ENCODE measurements around the gene CDT1. TPM values are rescaled to one million over a fixed set of nuclear protein-coding genes. Genes with fewer than 3 reads are reported as not detected.

The CDT1 gene
- total RNA-seq, 4 donors from 2014 or later = 0.17 to 1.4 (median 0.34) TPM; not detected in 1

DNA sequence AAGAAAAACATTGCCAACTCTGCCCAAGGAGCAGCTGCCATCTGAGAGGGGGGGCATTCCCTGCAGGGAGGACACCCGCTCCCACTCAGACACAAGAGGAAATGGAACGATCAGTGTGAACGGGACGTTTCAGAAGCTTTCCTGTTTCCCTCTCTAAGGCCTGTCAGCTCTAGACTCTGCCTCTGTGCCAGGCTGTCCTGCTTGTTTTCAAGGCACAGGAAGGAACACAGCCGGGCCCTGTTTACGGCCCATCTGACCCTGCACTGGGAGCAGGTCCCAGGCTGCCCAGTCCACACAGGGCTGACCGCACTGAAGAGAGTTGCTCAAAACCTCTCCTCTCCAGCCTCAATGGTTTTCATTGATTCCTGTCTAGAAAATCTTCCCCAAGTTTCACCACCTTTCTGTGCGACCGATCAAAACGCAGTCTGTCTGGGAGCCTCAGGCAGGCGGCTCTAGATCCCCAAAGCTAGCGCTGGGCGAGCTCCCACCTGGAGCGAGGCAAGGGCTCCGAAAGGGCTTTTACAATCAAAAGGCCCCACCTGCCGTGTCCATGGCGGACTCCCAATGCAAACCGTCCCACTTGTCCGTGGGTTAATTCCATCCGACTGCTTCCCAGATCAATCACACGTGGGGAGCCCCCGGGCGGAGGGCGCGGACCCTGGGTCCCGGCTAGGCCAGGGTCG is 20.1 kb upstream of the CDT1 start:
- DNase-seq (ENCODE audit: extremely low spot score) = no peak
- H3K9me3 ChIP-seq = no peaks in the 10 kb centered on the region
- no peaks in the 10 kb centered on the region for H3K36me3 ChIP-seq
- WGBS = 16% methylated on average over 13 of the region's 27 CpGs
- H3K27me3 ChIP-seq = no peaks in the 10 kb centered on the region
- peak; percentile 54 to 68 for TF ChIP-seq POLR2AphosphoS5 (IDR thresholded peaks at IDR 0.05)
- TF ChIP-seq, protein P1, sequence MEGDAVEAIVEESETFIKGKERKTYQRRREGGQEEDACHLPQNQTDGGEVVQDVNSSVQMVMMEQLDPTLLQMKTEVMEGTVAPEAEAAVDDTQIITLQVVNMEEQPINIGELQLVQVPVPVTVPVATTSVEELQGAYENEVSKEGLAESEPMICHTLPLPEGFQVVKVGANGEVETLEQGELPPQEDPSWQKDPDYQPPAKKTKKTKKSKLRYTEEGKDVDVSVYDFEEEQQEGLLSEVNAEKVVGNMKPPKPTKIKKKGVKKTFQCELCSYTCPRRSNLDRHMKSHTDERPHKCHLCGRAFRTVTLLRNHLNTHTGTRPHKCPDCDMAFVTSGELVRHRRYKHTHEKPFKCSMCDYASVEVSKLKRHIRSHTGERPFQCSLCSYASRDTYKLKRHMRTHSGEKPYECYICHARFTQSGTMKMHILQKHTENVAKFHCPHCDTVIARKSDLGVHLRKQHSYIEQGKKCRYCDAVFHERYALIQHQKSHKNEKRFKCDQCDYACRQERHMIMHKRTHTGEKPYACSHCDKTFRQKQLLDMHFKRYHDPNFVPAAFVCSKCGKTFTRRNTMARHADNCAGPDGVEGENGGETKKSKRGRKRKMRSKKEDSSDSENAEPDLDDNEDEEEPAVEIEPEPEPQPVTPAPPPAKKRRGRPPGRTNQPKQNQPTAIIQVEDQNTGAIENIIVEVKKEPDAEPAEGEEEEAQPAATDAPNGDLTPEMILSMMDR (IDR thresholded peaks at IDR 0.05) = no peak
- intact Hi-C loops (cut with DNase I) = loop anchor here (2.0 kb wide), 1 partner anchor 41 kb away; no protein-coding TSS in a partner anchor
- peaks cover 52 to 72% (median 63%) of the 10 kb centered on the region in 4 donors for H3K4me1 ChIP-seq
- peak overlapping the region; percentile 75 to 90 (median 86) for H3K4me3 ChIP-seq
- peak overlapping the region; percentile 87 to 99 (median 98) for H3K27ac ChIP-seq (replicated peaks in 1 of 4)

DNA sequence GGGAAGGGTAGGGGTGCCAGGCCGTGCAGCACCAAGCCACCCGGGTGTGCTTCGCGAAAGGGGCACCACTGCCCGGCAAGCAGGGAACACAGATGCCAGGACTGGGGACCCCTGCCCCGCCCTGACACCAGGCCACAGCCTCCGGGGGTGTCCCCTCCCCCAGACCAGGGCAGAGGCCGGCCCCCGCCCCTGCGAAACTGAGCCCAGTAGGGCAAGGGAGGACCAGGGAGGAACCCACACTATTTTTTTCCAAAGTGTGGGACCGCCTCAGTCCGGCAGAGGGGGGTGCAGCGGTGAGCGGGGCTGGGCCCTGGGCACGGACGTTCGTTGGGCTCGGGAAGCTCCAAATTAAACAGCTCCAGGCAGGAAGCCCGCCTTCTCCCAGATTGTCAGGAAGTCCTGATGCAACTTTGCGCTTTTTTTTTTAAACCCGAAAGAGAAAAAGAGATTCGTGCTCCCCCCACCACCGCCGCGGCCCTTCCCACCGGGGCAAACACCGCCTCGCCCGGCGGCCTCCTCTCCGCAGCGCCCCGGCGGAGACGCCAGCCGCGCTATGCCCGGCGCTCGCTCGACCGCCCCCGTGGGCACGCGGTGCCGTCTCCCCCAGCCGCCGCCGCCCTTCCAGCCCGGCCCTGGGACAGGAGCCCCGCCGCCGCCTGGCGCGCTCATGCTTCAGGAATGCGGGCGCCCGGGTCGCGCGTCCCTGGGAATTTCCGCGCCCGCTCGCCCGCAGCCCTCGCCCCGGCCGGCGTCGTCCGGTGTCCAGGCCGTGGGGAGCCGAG is 19.3 kb upstream of the CDT1 start:
- Histone ChIP-seq H3K27ac (replicated peaks in 1 of 4) (peak overlapping the region; percentile 87 to 99 (median 98)), H3K36me3 (no peaks in the 10 kb centered on the region), H3K27me3 (no peaks in the 10 kb centered on the region), H3K4me3 (peak overlapping the region; percentile 75 to 90 (median 86)), H3K4me1 (peaks cover 45 to 65% (median 56%) of the 10 kb centered on the region in 4 donors), H3K9me3 (no peaks in the 10 kb centered on the region)
- TF ChIP-seq, protein P1 (IDR thresholded peaks at IDR 0.05) = peak; percentile 40 to 67 (median 51)
- no peak for TF ChIP-seq POLR2A (IDR thresholded peaks at IDR 0.05; ENCODE audit: low read depth)
- TF ChIP-seq POLR2AphosphoS5 (IDR thresholded peaks at IDR 0.05) = peak; percentile 54 to 60
- WGBS = 0% methylated on average over 3 of the region's 74 CpGs
- no peak for DNase-seq (ENCODE audit: extremely low spot score)
- intact Hi-C loops (cut with DNase I) = loop anchor here (2.0 kb wide), 1 partner anchor 41 kb away; no protein-coding TSS in a partner anchor

GRCh38 chr16:88784856-88785105 is 18.8 kb upstream of the CDT1 start:
- DNase-seq (ENCODE audit: extremely low spot score) = no peak
- peak overlapping the region; percentile 87 to 99 (median 98) for H3K27ac ChIP-seq (replicated peaks in 1 of 4)
- peaks cover 39 to 60% (median 51%) of the 10 kb centered on the region in 4 donors for H3K4me1 ChIP-seq
- H3K36me3 ChIP-seq = no peaks in the 10 kb centered on the region
- no CpG with 5 or more reads among the region's 32 CpGs for WGBS
- intact Hi-C loops (cut with DNase I) = loop anchor here (2.0 kb wide), 1 partner anchor 42 kb away; no protein-coding TSS in a partner anchor
- H3K27me3 ChIP-seq = no peaks in the 10 kb centered on the region
- TF ChIP-seq, protein P1 (IDR thresholded peaks at IDR 0.05) = no peak
- TF ChIP-seq POLR2AphosphoS5 (IDR thresholded peaks at IDR 0.05) (no peak), POLR2A (IDR thresholded peaks at IDR 0.05; ENCODE audit: low read depth) (no peak), EP300 (IDR thresholded peaks at IDR 0.05) (no peak)
- H3K4me3 ChIP-seq = peak overlapping the region; percentile 75 to 90 (median 86)
- H3K9me3 ChIP-seq = no peaks in the 10 kb centered on the region

DNA sequence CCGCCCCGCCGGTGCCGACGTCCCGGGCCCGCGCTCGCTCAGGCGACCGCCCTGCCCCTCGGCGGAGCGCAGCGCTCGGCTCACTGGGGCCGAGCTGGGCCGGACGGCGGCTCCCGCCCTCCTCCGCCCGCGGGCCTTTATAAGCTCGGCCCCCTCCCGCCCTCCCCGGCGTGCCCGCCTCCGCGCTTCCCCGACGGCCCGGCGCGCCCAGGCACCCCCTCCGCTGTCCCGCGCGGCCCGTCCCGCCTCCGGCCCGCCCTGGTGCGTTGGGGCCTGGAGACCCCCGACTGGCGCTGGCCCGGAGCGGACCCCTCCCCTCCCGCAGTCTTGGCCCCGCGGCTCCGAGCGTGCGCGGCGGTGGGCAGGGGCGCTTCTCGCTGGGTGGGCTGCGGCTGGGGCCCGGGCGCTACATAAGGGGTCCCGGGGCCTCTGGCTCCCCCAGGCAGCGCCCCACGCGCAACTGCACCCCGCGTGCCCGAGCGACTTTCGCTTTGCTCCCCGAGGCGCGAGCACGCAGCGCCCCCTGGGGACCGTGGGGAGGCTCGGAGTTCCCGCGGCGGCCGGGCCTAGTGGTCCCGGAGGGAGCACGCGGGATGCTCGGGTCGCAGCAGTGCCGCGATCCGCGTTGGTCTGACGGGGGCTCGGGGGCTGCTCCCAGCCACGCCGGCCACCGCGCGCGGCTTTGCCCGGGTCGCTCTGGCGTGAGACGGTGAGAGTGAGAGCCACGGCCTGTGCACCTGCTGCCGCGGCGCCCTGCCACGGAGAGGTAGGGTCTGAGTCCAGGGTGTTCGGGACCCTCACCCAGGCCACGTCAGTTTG is 18.3 kb upstream of the CDT1 start, which contains the start of gene PIEZO1:
Gene PIEZO1 (minus strand): TSS at position 115 of the 819 bp plus-strand sequence. CDS start 256 bp downstream, outside the sequence.
- TF ChIP-seq, protein P1 (IDR thresholded peaks at IDR 0.05) = peak; percentile 93 to 98 (median 96)
- TF ChIP-seq POLR2AphosphoS5 (IDR thresholded peaks at IDR 0.05) = peak; percentile 41 to 88
- no peak for TF ChIP-seq EP300 (IDR thresholded peaks at IDR 0.05)
- peak; percentile 33 for TF ChIP-seq POLR2A (IDR thresholded peaks at IDR 0.05; ENCODE audit: low read depth)
- intact Hi-C loops (cut with DNase I) = loop anchor here (2.0 kb wide), 1 partner anchor 43 kb away; no protein-coding TSS in a partner anchor
- DNase-seq (ENCODE audit: extremely low spot score) = no peak

More for the DNA sequence above, 18.3 kb upstream of the CDT1 start, which contains the start of gene PIEZO1:
- H3K9me3 ChIP-seq = no peaks in the 10 kb centered on the region
- H3K4me3 ChIP-seq = peak within 1 kb of the TSS; percentile 75 to 90 (median 86)
- H3K4me1 ChIP-seq = peaks cover 38 to 58% (median 47%) of the 10 kb centered on the region in 4 donors
- WGBS = 13% methylated on average over 35 of the region's 110 CpGs
- no peaks in the 10 kb centered on the region for H3K36me3 ChIP-seq
- H3K27me3 ChIP-seq = no peaks in the 10 kb centered on the region
- H3K27ac ChIP-seq (replicated peaks in 1 of 4) = peak within 1 kb of the TSS; percentile 87 to 99 (median 98)

All from esophagus muscularis mucosa (tissue), 4 donors.